Stimulated activated CD4-positive, alpha-beta T cell treated with anti-CD3 and anti-CD28 coated beads, Interleukin-12 subunit alpha, Interleukin-12 subunit beta, amount 100 ng/mL, for 4 hours (primary cell): ENCODE results near the gene HAT1.
"Not testable (repeated sequence)": the region's sequence is repeated elsewhere in the genome, so short reads cannot be mapped to it uniquely, and the experiment has no call there.

Experiments used
- DNase-seq: peaks from one replicate; pipeline ENCODE4 v3.0.0-alpha.2; 2020

HAT1 gene

GRCh38 chr2:171922230-171923022, at the start of gene HAT1:
Gene HAT1, plus strand, starts transcription at chr2:171922461. Its CDS starts 40 bp downstream, at chr2:171922501.
- peak; percentile 97 for DNase-seq

- no peak for DNase-seq
Measured at GRCh38 chr2:171874517-171874916, 47.7 kb upstream of the HAT1 start.

GRCh38 chr2:171874963-171875362, 47.3 kb upstream of the HAT1 start:
- DNase-seq = no peak

- no peak for DNase-seq
Measured at GRCh38 chr2:171878481-171878993, 43.7 kb upstream of the HAT1 start.

- no peak for DNase-seq
Measured at GRCh38 chr2:171879865-171880264, 42.4 kb upstream of the HAT1 start.

- DNase-seq = no peak
Measured at GRCh38 chr2:171880774-171881173, 41.5 kb upstream of the HAT1 start.

- DNase-seq = no peak
Measured at GRCh38 chr2:171882089-171882769, 40.0 kb upstream of the HAT1 start.

- no peak for DNase-seq
Measured at GRCh38 chr2:171883275-171883893, 38.9 kb upstream of the HAT1 start.

GRCh38 chr2:171889333-171889732, 32.9 kb upstream of the HAT1 start:
- no peak for DNase-seq

GRCh38 chr2:171889808-171890207, 32.5 kb upstream of the HAT1 start:
- DNase-seq = no peak

GRCh38 chr2:171893196-171893823, 29.0 kb upstream of the HAT1 start:
- DNase-seq = no peak

- peak; percentile 74 for DNase-seq
Measured at GRCh38 chr2:171893824-171894611, 28.2 kb upstream of the HAT1 start, which contains the start of gene SLC25A12. Gene SLC25A12, minus strand, starts transcription at chr2:171894244. Its CDS starts 30 bp downstream, at chr2:171894214.

GRCh38 chr2:171894612-171894947, 27.7 kb upstream of the HAT1 start:
- DNase-seq = no peak

- no peak for DNase-seq
Measured at GRCh38 chr2:171895786-171896185, 26.5 kb upstream of the HAT1 start.

- DNase-seq = not testable (repeated sequence)
Measured at GRCh38 chr2:171899623-171900282, 22.5 kb upstream of the HAT1 start.

GRCh38 chr2:171902840-171903420, 19.3 kb upstream of the HAT1 start:
- DNase-seq = no peak

GRCh38 chr2:171908235-171908634, 14.0 kb upstream of the HAT1 start:
- DNase-seq = no peak

GRCh38 chr2:171909266-171909665, 13.0 kb upstream of the HAT1 start:
- no peak for DNase-seq

GRCh38 chr2:171910494-171910893, 11.8 kb upstream of the HAT1 start:
- DNase-seq = no peak

- no peak for DNase-seq
Measured at GRCh38 chr2:171913517-171913916, 8.7 kb upstream of the HAT1 start.

- no peak for DNase-seq
Measured at GRCh38 chr2:171919453-171919852, 2.8 kb upstream of the HAT1 start.

GRCh38 chr2:171921970-171922229, 361 bp upstream of the HAT1 start:
- DNase-seq = no peak
